ENCODE data around the gene OR10D3.
"Not testable (repeated sequence)": the region's sequence is repeated elsewhere in the genome, so short reads cannot be mapped to it uniquely, and the experiment has no call there.

OR10D3 gene

GRCh38 chr11:124200671-124201070, 17.5 kb downstream of the OR10D3 start:
- Histone ChIP-seq H3K9ac (ENCODE audit: low read length) (no peak overlapping the region), H3K4me1 (ENCODE audit: control insufficient read depth, insufficient read depth, low read length) (no peaks in the 10 kb centered on the region), H3K27me3 (ENCODE audit: control insufficient read depth, insufficient read depth, low read length) (no peaks in the 10 kb centered on the region), H3K27ac (ENCODE audit: low read depth, low read length) (no peak overlapping the region), H3K36me3 (ENCODE audit: control insufficient read depth, insufficient read depth, low read length) (no peaks in the 10 kb centered on the region), H3K4me3 (ENCODE audit: low read length) (no peak overlapping the region)

DNA sequence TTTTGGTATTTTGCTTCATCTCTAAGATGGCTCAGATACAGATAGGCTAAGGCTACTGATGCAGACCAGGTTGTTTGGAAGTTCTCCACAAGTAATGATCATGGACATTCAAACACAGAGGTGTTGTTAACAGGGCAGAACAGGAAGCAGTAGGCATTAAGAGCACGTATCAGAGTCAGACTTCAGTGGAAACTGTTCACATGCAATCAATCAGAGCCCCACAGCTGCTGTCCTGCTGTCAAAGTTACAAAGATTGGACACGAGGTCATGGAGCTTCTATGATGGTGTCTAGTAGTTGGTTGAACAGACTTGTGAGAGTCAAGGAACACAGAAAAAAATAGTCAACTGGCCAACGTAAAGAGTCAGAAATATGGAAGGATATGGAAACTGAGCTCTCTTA, 19.8 kb downstream of the OR10D3 start:
- Histone ChIP-seq H3K9ac (ENCODE audit: low read length) (no peak overlapping the region), H3K27ac (ENCODE audit: low read depth, low read length) (no peak overlapping the region), H3K4me3 (ENCODE audit: low read length) (no peak overlapping the region), H3K36me3 (ENCODE audit: control insufficient read depth, insufficient read depth, low read length) (no peaks in the 10 kb centered on the region), H3K4me1 (ENCODE audit: control insufficient read depth, insufficient read depth, low read length) (no peaks in the 10 kb centered on the region), H3K27me3 (ENCODE audit: control insufficient read depth, insufficient read depth, low read length) (no peaks in the 10 kb centered on the region)

GRCh38 chr11:124204008-124204407, 20.9 kb downstream of the OR10D3 start:
- Histone ChIP-seq H3K36me3 (ENCODE audit: control insufficient read depth, insufficient read depth, low read length) (no peaks in the 10 kb centered on the region), H3K27me3 (ENCODE audit: control insufficient read depth, insufficient read depth, low read length) (no peaks in the 10 kb centered on the region), H3K27ac (ENCODE audit: low read depth, low read length) (no peak overlapping the region), H3K4me3 (ENCODE audit: low read length) (no peak overlapping the region), H3K9ac (ENCODE audit: low read length) (no peak overlapping the region), H3K4me1 (ENCODE audit: control insufficient read depth, insufficient read depth, low read length) (no peaks in the 10 kb centered on the region)

DNA sequence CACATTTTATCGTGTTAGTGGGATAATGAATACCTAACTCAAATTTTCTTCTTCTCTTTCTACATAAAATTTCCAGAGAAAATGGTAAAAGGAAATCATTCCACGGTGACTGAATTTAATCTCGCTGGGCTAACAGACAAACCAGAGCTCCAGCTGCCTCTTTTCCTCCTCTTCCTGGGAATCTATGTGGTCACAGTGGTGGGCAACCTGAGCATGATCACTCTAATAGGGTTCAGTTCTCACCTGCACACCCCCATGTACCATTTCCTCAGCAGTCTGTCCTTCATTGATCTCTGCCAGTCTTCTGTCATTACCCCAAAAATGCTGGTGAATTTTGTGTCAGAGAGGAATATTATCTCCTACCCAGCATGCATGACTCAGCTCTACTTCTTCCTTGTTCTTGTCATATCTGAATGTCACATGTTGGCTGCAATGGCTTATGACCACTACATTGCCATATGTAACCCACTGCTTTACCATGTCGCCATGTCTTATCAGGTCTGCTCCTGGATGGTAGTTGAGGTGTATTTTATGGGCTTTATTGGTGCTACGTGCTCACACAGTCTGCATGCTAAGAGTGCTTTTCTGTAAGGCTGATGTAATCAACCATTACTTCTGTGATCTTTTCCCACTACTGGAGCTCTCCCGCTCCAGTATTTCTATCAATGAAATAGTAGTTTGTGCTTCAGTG, 24.1 kb downstream of the OR10D3 start:
- Histone ChIP-seq H3K36me3 (ENCODE audit: control insufficient read depth, insufficient read depth, low read length) (no peaks in the 10 kb centered on the region), H3K27ac (ENCODE audit: low read depth, low read length) (no peak overlapping the region)

GRCh38 chr11:124209824-124210357, 26.7 kb downstream of the OR10D3 start:
- H3K4me3 ChIP-seq (ENCODE audit: low read length), result no peak overlapping the region
- no peak overlapping the region for H3K27ac ChIP-seq (ENCODE audit: low read depth, low read length)
- H3K36me3 ChIP-seq (ENCODE audit: control insufficient read depth, insufficient read depth, low read length), result no peaks in the 10 kb centered on the region

More for the DNA sequence above, 24.1 kb downstream of the OR10D3 start:
- Histone ChIP-seq H3K4me3 (ENCODE audit: low read length) (no peak overlapping the region), H3K4me1 (ENCODE audit: control insufficient read depth, insufficient read depth, low read length) (no peaks in the 10 kb centered on the region), H3K9ac (ENCODE audit: low read length) (no peak overlapping the region), H3K27me3 (ENCODE audit: control insufficient read depth, insufficient read depth, low read length) (no peaks in the 10 kb centered on the region)

DNA sequence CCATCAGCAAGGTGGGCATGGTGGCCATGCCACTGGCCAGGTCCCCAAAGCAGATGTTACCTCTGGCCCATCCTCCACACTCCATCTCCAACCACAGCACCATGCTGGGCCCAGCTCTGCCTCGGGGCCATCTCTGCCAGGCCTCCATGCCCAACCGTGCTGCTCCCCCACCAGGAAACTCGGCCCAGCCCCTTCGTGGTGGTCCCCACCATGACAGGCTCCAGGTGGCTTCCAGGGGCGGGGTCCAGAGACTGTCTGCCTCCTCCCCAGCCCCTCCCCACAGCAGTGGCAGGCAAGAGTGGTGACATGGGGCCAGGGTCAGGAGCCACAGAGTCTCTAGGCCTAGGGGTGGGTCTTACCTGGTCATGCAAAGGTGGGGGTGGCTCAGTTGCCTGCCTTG, 27.3 kb downstream of the OR10D3 start:
- no peaks in the 10 kb centered on the region for H3K36me3 ChIP-seq (ENCODE audit: control insufficient read depth, insufficient read depth, low read length)
- no peak overlapping the region for H3K4me3 ChIP-seq (ENCODE audit: low read length)
- no peak overlapping the region for H3K27ac ChIP-seq (ENCODE audit: low read depth, low read length)
- no peaks in the 10 kb centered on the region for H3K4me1 ChIP-seq (ENCODE audit: control insufficient read depth, insufficient read depth, low read length)
- no peak overlapping the region for H3K9ac ChIP-seq (ENCODE audit: low read length)
- H3K27me3 ChIP-seq (ENCODE audit: control insufficient read depth, insufficient read depth, low read length), result no peaks in the 10 kb centered on the region

More at GRCh38 chr11:124209824-124210357, 26.7 kb downstream of the OR10D3 start:
- Histone ChIP-seq H3K4me1 (ENCODE audit: control insufficient read depth, insufficient read depth, low read length) (no peaks in the 10 kb centered on the region), H3K9ac (ENCODE audit: low read length) (no peak overlapping the region), H3K27me3 (ENCODE audit: control insufficient read depth, insufficient read depth, low read length) (no peaks in the 10 kb centered on the region)

GRCh38 chr11:124211321-124211720, 28.2 kb downstream of the OR10D3 start:
- no peak overlapping the region for H3K4me3 ChIP-seq (ENCODE audit: low read length)
- H3K27me3 ChIP-seq (ENCODE audit: control insufficient read depth, insufficient read depth, low read length), result no peaks in the 10 kb centered on the region
- H3K27ac ChIP-seq (ENCODE audit: low read depth, low read length), result no peak overlapping the region
- H3K36me3 ChIP-seq (ENCODE audit: control insufficient read depth, insufficient read depth, low read length), result no peaks in the 10 kb centered on the region
- no peak overlapping the region for H3K9ac ChIP-seq (ENCODE audit: low read length)
- no peaks in the 10 kb centered on the region for H3K4me1 ChIP-seq (ENCODE audit: control insufficient read depth, insufficient read depth, low read length)

- Histone ChIP-seq H3K27ac (ENCODE audit: low read depth, low read length) (no peak overlapping the region), H3K4me1 (ENCODE audit: control insufficient read depth, insufficient read depth, low read length) (no peaks in the 10 kb centered on the region), H3K27me3 (ENCODE audit: control insufficient read depth, insufficient read depth, low read length) (no peaks in the 10 kb centered on the region), H3K4me3 (ENCODE audit: low read length) (no peak overlapping the region), H3K9ac (ENCODE audit: low read length) (no peak overlapping the region), H3K36me3 (ENCODE audit: control insufficient read depth, insufficient read depth, low read length) (no peaks in the 10 kb centered on the region)
Measured at GRCh38 chr11:124214027-124214426, 30.9 kb downstream of the OR10D3 start.

DNA sequence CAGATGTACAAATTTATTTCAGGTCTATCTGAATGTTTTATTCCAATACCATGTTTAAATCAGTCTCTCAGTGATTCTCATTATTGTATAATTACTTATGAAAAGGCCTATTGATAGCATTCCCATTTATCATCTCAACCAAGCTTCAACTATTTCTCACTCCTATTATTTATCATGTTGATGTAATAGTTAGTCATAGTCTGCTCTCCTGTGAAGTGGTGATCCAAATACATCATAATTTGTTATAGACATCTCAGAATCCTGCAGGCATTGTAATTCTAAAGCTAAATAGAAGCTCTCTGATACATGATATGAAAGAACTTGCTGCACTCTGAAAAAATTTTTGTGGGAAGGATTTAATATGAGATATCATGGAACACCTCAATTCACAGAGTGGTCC, 36.0 kb downstream of the OR10D3 start:
- no peak overlapping the region for H3K4me3 ChIP-seq (ENCODE audit: low read length)
- H3K36me3 ChIP-seq (ENCODE audit: control insufficient read depth, insufficient read depth, low read length), result no peaks in the 10 kb centered on the region
- H3K4me1 ChIP-seq (ENCODE audit: control insufficient read depth, insufficient read depth, low read length), result no peaks in the 10 kb centered on the region
- no peak overlapping the region for H3K27ac ChIP-seq (ENCODE audit: low read depth, low read length)
- no peak overlapping the region for H3K9ac ChIP-seq (ENCODE audit: low read length)
- no peaks in the 10 kb centered on the region for H3K27me3 ChIP-seq (ENCODE audit: control insufficient read depth, insufficient read depth, low read length)

GRCh38 chr11:124222407-124222806, 39.3 kb downstream of the OR10D3 start:
- no peaks in the 10 kb centered on the region for H3K27me3 ChIP-seq (ENCODE audit: control insufficient read depth, insufficient read depth, low read length)
- H3K36me3 ChIP-seq (ENCODE audit: control insufficient read depth, insufficient read depth, low read length), result no peaks in the 10 kb centered on the region
- H3K4me3 ChIP-seq (ENCODE audit: low read length), result no peak overlapping the region
- H3K9ac ChIP-seq (ENCODE audit: low read length), result no peak overlapping the region
- no peaks in the 10 kb centered on the region for H3K4me1 ChIP-seq (ENCODE audit: control insufficient read depth, insufficient read depth, low read length)
- no peak overlapping the region for H3K27ac ChIP-seq (ENCODE audit: low read depth, low read length)

GRCh38 chr11:124224618-124225423, 41.7 kb downstream of the OR10D3 start:
- H3K27ac ChIP-seq (ENCODE audit: low read depth, low read length); H3K9ac ChIP-seq (ENCODE audit: low read length); H3K4me3 ChIP-seq (ENCODE audit: low read length); H3K4me1 ChIP-seq (ENCODE audit: control insufficient read depth, insufficient read depth, low read length); H3K36me3 ChIP-seq (ENCODE audit: control insufficient read depth, insufficient read depth, low read length); H3K27me3 ChIP-seq (ENCODE audit: control insufficient read depth, insufficient read depth, low read length): not testable (repeated sequence)

DNA sequence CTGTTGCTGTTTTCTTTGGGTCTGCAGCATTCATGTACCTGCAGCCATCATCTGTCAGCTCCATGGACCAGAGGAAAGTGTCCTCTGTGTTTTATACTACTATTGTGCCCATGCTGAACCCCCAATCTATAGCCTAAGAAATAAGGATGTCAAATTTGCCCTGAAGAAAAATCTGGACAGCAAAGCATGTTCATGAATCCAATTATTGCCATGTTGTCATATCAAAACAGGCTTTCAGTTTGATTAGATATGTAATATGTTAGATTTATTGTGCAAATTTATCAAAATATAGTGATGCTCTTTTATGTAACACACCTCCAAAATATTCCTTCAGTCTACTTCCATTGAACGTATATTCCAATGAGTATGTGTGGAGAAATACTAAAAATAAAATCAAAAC, 42.3 kb downstream of the OR10D3 start:
- no peaks in the 10 kb centered on the region for H3K4me1 ChIP-seq (ENCODE audit: control insufficient read depth, insufficient read depth, low read length)
- no peaks in the 10 kb centered on the region for H3K36me3 ChIP-seq (ENCODE audit: control insufficient read depth, insufficient read depth, low read length)
- H3K9ac ChIP-seq (ENCODE audit: low read length), result no peak overlapping the region
- H3K4me3 ChIP-seq (ENCODE audit: low read length), result no peak overlapping the region
- H3K27ac ChIP-seq (ENCODE audit: low read depth, low read length), result no peak overlapping the region
- H3K27me3 ChIP-seq (ENCODE audit: control insufficient read depth, insufficient read depth, low read length), result no peaks in the 10 kb centered on the region
